Measurements from ENCODE around the gene CFAP61.
"Not testable (repeated sequence)": the region's sequence is repeated elsewhere in the genome, so short reads cannot be mapped to it uniquely, and the experiment has no call there.

CFAP61 gene

GRCh38 chr20:20052074-20052970 lies at the start of gene CFAP61, which contains the start of gene CRNKL1:
Gene CFAP61 (plus strand): TSS chr20:20052532. CDS start chr20:20056654, 4,122 bp downstream.
Gene CRNKL1 (minus strand): TSS chr20:20052466. CDS start chr20:20052342, 124 bp downstream.
- DNase-seq, result peak; percentile 92
- in situ Hi-C loops (cut with HindIII; ENCODE audit: low pct_ligation_motif_present, low pct_unique_long_range_greater_than_20kb, low sequenced_read_pairs), result no loop called here

DNA sequence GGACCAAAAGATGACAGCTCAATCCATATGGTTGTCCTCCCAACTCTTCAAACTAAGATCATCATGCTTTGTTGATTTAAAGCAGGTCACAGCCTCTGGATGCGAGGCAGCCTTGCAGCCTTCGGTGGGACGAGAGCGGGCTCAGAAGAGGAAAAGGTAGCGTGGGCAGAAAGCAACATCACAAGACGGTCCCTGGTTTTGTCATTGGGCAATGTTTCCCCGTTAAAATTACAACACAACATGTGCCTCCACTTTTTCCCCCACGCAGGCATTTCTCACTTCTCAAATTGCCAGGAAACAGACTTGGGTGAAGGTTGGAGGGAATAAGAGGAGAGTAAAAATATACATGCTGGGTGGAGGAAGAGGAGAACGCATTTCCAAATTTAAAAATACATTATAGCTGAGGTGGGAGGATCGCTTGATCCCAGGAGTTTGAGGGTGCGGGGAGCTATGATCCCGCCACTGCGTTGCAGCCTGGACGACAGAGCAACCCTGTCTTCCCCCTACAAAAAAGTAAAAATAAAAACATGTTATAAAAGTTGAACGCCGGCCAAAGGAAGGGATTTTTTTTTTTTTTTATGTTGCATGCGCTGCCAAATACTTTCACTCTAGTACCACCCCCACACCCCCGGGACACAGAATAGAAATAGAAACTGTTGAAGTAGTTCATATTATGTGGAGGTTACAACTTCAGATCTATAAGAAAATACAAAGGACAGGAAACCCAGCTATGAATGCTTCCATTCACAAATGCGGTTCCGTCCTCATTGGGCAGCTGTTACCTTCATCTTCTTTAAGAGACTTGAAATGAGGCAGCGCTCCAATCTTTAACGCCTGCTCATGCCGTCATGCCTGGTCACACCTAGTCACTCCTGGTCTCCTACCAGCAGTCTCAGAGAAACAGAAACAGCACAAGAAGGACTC lies 49.0 kb upstream of the CFAP61 start:
- in situ Hi-C loops (cut with HindIII; ENCODE audit: low pct_ligation_motif_present, low pct_unique_long_range_greater_than_20kb, low sequenced_read_pairs), result no loop called here
- DNase-seq, result no peak

DNA sequence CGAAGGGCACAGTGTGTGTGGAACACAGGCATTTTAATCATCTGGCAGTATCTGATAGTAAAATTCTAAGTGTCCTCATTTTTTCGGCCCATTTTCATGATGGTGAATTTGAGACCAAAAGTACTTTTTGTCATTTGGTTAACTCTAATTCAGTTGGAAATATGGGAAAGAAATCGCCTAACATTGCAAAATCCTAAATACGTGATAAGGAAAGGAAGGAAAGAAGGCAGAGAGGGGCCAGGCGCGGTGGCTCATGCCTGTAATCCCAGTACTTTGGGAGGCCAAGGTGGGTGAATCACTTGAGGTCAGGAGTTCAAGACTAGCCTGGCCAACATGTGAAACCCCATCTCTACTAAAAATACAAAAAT lies 48.4 kb upstream of the CFAP61 start:
- in situ Hi-C loops (cut with HindIII; ENCODE audit: low pct_ligation_motif_present, low pct_unique_long_range_greater_than_20kb, low sequenced_read_pairs); DNase-seq: not testable (repeated sequence)

DNA sequence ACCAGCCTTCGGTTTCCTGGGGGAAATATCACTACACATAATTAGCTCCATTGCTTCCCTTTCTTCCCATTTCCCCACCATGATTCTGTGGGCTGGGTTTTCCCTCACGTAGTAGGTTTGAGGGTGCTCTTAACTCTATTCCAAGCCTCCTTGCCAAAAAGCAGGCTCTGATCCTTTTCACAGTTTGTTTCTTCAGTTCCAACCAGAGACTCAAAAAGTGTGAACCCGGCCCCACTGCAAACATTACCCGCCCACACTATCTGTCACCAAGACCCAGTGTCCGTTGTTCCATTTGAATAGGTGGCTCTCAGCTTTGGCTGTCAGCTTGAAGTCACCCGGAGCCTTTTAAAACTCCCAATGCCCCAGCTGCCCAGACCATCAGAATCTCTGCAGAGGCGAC lies 47.0 kb upstream of the CFAP61 start:
- DNase-seq, result no peak
- in situ Hi-C loops (cut with HindIII; ENCODE audit: low pct_ligation_motif_present, low pct_unique_long_range_greater_than_20kb, low sequenced_read_pairs), result no loop called here

GRCh38 chr20:20009784-20010253 lies 42.5 kb upstream of the CFAP61 start:
- DNase-seq, result no peak
- in situ Hi-C loops (cut with HindIII; ENCODE audit: low pct_ligation_motif_present, low pct_unique_long_range_greater_than_20kb, low sequenced_read_pairs), result no loop called here

GRCh38 chr20:20010639-20011500 lies 41.5 kb upstream of the CFAP61 start:
- in situ Hi-C loops (cut with HindIII; ENCODE audit: low pct_ligation_motif_present, low pct_unique_long_range_greater_than_20kb, low sequenced_read_pairs), result no loop called here
- no peak for DNase-seq

GRCh38 chr20:20012541-20012940 lies 39.8 kb upstream of the CFAP61 start:
- in situ Hi-C loops (cut with HindIII; ENCODE audit: low pct_ligation_motif_present, low pct_unique_long_range_greater_than_20kb, low sequenced_read_pairs), result no loop called here
- no peak for DNase-seq

DNA sequence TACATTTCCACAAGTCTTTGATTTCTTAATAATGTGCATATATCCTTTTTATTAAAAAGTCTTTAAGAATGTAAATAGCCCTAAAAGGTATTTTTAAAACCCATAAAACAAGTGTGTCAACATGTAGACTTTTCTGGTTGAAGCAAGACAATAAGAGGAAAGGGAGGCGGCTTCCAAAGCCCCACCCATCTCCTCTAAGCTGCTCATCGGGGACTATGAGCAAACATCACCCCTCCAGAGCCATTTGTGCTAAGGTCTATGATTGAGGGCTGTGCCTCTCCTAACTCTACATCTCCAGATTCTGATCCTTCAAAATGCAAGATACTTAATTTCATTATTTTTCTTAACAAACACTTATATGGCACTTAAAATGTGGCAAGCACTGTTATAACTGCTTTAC lies 37.7 kb upstream of the CFAP61 start:
- no peak for DNase-seq
- in situ Hi-C loops (cut with HindIII; ENCODE audit: low pct_ligation_motif_present, low pct_unique_long_range_greater_than_20kb, low sequenced_read_pairs), result no loop called here

GRCh38 chr20:20017001-20017843 lies 35.1 kb upstream of the CFAP61 start, which contains the start of gene NAA20:
Gene NAA20 (plus strand): TSS chr20:20017362. CDS start chr20:20017397, 35 bp downstream.
- in situ Hi-C loops (cut with HindIII; ENCODE audit: low pct_ligation_motif_present, low pct_unique_long_range_greater_than_20kb, low sequenced_read_pairs), result no loop called here
- peak; percentile 89 for DNase-seq

DNA sequence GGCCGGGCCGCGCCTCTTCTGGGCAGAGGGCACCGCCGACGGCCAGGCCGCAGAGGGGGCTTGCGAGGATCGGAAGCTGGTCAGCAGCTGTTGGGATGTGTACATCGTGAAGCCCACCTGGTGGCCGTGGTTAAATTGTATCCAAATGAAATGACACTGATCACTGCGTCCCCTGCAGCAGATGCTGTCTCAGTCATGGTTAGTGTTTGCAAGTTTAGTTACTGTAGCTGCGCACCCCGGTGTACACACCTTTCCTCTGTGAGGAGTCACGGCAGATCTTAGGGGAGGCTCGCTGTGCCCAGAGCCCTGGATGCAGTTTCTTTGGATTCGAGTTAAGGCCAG lies 34.5 kb upstream of the CFAP61 start:
- in situ Hi-C loops (cut with HindIII; ENCODE audit: low pct_ligation_motif_present, low pct_unique_long_range_greater_than_20kb, low sequenced_read_pairs), result no loop called here
- no peak for DNase-seq

- no peak for DNase-seq
- in situ Hi-C loops (cut with HindIII; ENCODE audit: low pct_ligation_motif_present, low pct_unique_long_range_greater_than_20kb, low sequenced_read_pairs), result no loop called here
Measured at GRCh38 chr20:20018366-20018765, 34.0 kb upstream of the CFAP61 start.

DNA sequence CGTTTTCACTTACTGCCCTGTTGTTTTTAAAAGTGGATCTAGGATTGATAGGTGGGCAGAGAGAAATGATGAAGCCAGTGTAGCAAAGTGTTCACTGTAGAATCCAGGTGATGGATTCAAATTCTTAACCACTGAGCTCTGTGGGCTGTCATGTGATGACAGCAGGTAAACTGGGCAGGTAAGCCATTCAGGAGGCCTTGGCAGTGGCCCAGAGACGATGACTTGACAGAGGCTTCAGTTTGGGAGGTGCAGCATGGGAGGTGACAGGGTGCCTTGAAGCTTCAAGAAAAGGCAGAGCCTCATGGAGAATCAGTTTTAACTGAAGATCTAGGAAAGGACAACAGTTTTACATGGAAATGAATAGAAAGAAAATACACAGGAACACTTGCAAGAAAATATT lies 33.2 kb upstream of the CFAP61 start:
- in situ Hi-C loops (cut with HindIII; ENCODE audit: low pct_ligation_motif_present, low pct_unique_long_range_greater_than_20kb, low sequenced_read_pairs), result no loop called here

GRCh38 chr20:20020908-20021307 lies 31.4 kb upstream of the CFAP61 start:
- DNase-seq, result no peak
- in situ Hi-C loops (cut with HindIII; ENCODE audit: low pct_ligation_motif_present, low pct_unique_long_range_greater_than_20kb, low sequenced_read_pairs), result no loop called here

More for the DNA sequence above, 33.2 kb upstream of the CFAP61 start:
- DNase-seq, result no peak

GRCh38 chr20:20021835-20022234 lies 30.5 kb upstream of the CFAP61 start:
- in situ Hi-C loops (cut with HindIII; ENCODE audit: low pct_ligation_motif_present, low pct_unique_long_range_greater_than_20kb, low sequenced_read_pairs), result no loop called here

GRCh38 chr20:20022498-20022897 lies 29.8 kb upstream of the CFAP61 start:
- no peak for DNase-seq
- in situ Hi-C loops (cut with HindIII; ENCODE audit: low pct_ligation_motif_present, low pct_unique_long_range_greater_than_20kb, low sequenced_read_pairs), result no loop called here

More at GRCh38 chr20:20021835-20022234, 30.5 kb upstream of the CFAP61 start:
- no peak for DNase-seq

GRCh38 chr20:20023395-20023794 lies 28.9 kb upstream of the CFAP61 start:
- in situ Hi-C loops (cut with HindIII; ENCODE audit: low pct_ligation_motif_present, low pct_unique_long_range_greater_than_20kb, low sequenced_read_pairs), result no loop called here

GRCh38 chr20:20024942-20025341 lies 27.4 kb upstream of the CFAP61 start:
- peak; percentile 60 for DNase-seq
- in situ Hi-C loops (cut with HindIII; ENCODE audit: low pct_ligation_motif_present, low pct_unique_long_range_greater_than_20kb, low sequenced_read_pairs), result no loop called here

More at GRCh38 chr20:20023395-20023794, 28.9 kb upstream of the CFAP61 start:
- DNase-seq, result no peak

Data from ACHN (cell line).